GM23338 (cell line): ENCODE data around the gene GRIN1. TPM values are rescaled to one million over a fixed set of nuclear protein-coding genes. Genes with fewer than 3 reads are reported as not detected.

Source experiments
- ATAC-seq: fragments of 200-7000 bp; cut with Tn5 transposase; 3 replicates; pipeline ENCODE4 v1.9.1; 2020
- DNase-seq: peaks from one replicate; pipeline ENCODE4 v3.0.0-alpha.2; 2015; ENCODE audit warnings: low spot score
- H2AFZ ChIP-seq: fragments of 200-600 bp; sonication (generic); 2 replicates; pipeline ENCODE4 v1.8.0; 2016; ENCODE audit warnings: antibody characterized with exemption, mild to moderate bottlenecking, moderate library complexity
- H3F3A ChIP-seq: fragments of 200-600 bp; sonication (generic); replicated peaks from 2 replicates; pipeline ENCODE4 v1.8.0; 2017; ENCODE audit warnings: antibody characterized with exemption, mixed run types, low read depth
- H3K27ac ChIP-seq: fragments of 200-600 bp; sonication (generic); 2 replicates; pipeline ENCODE4 v1.6.1; 2016; ENCODE audit warnings: low read depth
- H3K27me3 ChIP-seq: fragments of 200-600 bp; sonication (generic); 2 replicates; pipeline ENCODE4 v1.8.0; 2016; ENCODE audit warnings: mild to moderate bottlenecking, mixed run types, moderate library complexity; ENCODE audit not compliant: insufficient read depth
- H3K36me3 ChIP-seq: fragments of 200-600 bp; sonication (generic); 2 replicates; pipeline ENCODE4 v1.8.0; 2016; ENCODE audit warnings: mild to moderate bottlenecking; ENCODE audit not compliant: insufficient read depth
- H3K4me1 ChIP-seq: fragments of 200-600 bp; sonication (generic); 2 replicates; pipeline ENCODE4 v1.8.0; 2016; ENCODE audit warnings: mild to moderate bottlenecking, moderate library complexity; ENCODE audit not compliant: insufficient read depth
- H3K4me2 ChIP-seq: fragments of 200-600 bp; sonication (generic); 2 replicates; pipeline ENCODE4 v1.7.1; 2017; ENCODE audit warnings: mixed run types
- H3K4me3 ChIP-seq: fragments of 200-600 bp; sonication (generic); 2 replicates; pipeline ENCODE4 v1.6.1; 2016; ENCODE audit warnings: mixed run types
- H3K79me2 ChIP-seq: fragments of 200-600 bp; sonication (generic); replicated peaks from 2 replicates; pipeline ENCODE4 v1.8.0; 2017; ENCODE audit warnings: mild to moderate bottlenecking; ENCODE audit not compliant: insufficient read depth
- H3K9me2 ChIP-seq: fragments of 200-600 bp; sonication (generic); 2 replicates; pipeline ENCODE4 v1.8.0; 2017; ENCODE audit not compliant: insufficient read depth
- H4K20me1 ChIP-seq: fragments of 200-600 bp; sonication (generic); replicated peaks from 2 replicates; pipeline ENCODE4 v1.8.0; 2017; ENCODE audit warnings: mild to moderate bottlenecking; ENCODE audit not compliant: insufficient read depth
- H3K27ac Mint-ChIP-seq: 2 replicates; pipeline ENCODE4 v1.8.0; 2020; ENCODE audit warnings: inconsistent platforms, mild to moderate bottlenecking, moderate library complexity, mixed read lengths
- H3K27me3 Mint-ChIP-seq: 3 replicates; pipeline ENCODE4 v1.8.0; 2022; ENCODE audit warnings: low read depth, mild to moderate bottlenecking, moderate library complexity, mixed read lengths, inconsistent platforms; ENCODE audit not compliant: insufficient read depth, poor library complexity
- H3K36me3 Mint-ChIP-seq: 3 replicates; pipeline ENCODE4 v1.8.0; 2021; ENCODE audit warnings: low read depth, mild to moderate bottlenecking, inconsistent platforms, moderate library complexity, mixed read lengths
- H3K4me1 Mint-ChIP-seq: 3 replicates; pipeline ENCODE4 v1.8.0; 2020; ENCODE audit warnings: mild to moderate bottlenecking, inconsistent platforms, mixed read lengths
- H3K4me3 Mint-ChIP-seq: 3 replicates; pipeline ENCODE4 v1.8.0; 2021; ENCODE audit warnings: moderate library complexity, mild to moderate bottlenecking, inconsistent platforms, mixed read lengths
- H3K9me3 Mint-ChIP-seq: 3 replicates; pipeline ENCODE4 v1.8.0; 2020; ENCODE audit warnings: moderate library complexity, mild to moderate bottlenecking, inconsistent platforms, mixed read lengths
- CREB1 ChIP-seq: fragments of 250-450 bp; sonication (Bioruptor Pico); IDR thresholded peaks from 2 replicates; pipeline ENCODE4 v1.5.0; 2020; ENCODE audit warnings: low read depth, mild to moderate bottlenecking, moderate library complexity
- EZH2 ChIP-seq: fragments of 200-600 bp; sonication (generic); IDR thresholded peaks from one replicate; pipeline ENCODE4 v1.8.0; 2017; ENCODE audit warnings: antibody characterized with exemption, mild to moderate bottlenecking, low read depth; ENCODE audit not compliant: unreplicated experiment
- EZH2phosphoT487 ChIP-seq: fragments of 200-600 bp; sonication (generic); IDR thresholded peaks from one replicate; pipeline ENCODE4 v1.8.1; 2018; ENCODE audit warnings: antibody characterized with exemption; ENCODE audit not compliant: unreplicated experiment
- JUNB ChIP-seq: IDR thresholded peaks from one replicate; pipeline ENCODE4 v1.6.1; 2016; ENCODE audit warnings: antibody characterized with exemption; ENCODE audit not compliant: unreplicated experiment
- NANOG ChIP-seq: IDR thresholded peaks from 2 replicates; pipeline ENCODE4 v1.6.1; 2016; ENCODE audit warnings: antibody characterized with exemption, borderline replicate concordance
- ZNF114 ChIP-seq: fragments of 250-450 bp; sonication (Bioruptor Pico); IDR thresholded peaks from 2 replicates; pipeline ENCODE4 v1.5.0; 2020; ENCODE audit warnings: mild to moderate bottlenecking, moderate library complexity
- polyA plus RNA-seq: library from polyadenylated mRNA; unstranded; fragments of >200 nt; fragmentation: Nextera tagmentation; extraction: Ambion mirVana; gene quantifications from 2 replicates; pipeline ENCODE4 v1.2.1, GENCODE V29; 2016
- total RNA-seq: library from RNA; depleted of rRNA; stranded (reverse); fragments of >200 nt; shearing (Covaris generic); gene quantifications from 2 replicates; pipeline ENCODE4 v1.2.3, GENCODE V29; 2014
- TF ChIP-seq, protein P1 (sequence below): fragments of 250-450 bp; sonication (Bioruptor Pico); IDR thresholded peaks from 2 replicates; pipeline ENCODE4 v1.5.0; 2020; ENCODE audit warnings: mild to moderate bottlenecking, moderate library complexity
- TF ChIP-seq, protein P2 (sequence below): IDR thresholded peaks from 2 replicates; pipeline ENCODE4 v1.6.1; 2016; ENCODE audit warnings: antibody characterized with exemption

GRIN1 gene
- total and polyA plus RNA-seq, 2 experiments from 2014 or later = 2.7 to 5.5 TPM

- TF ChIP-seq, protein P1, sequence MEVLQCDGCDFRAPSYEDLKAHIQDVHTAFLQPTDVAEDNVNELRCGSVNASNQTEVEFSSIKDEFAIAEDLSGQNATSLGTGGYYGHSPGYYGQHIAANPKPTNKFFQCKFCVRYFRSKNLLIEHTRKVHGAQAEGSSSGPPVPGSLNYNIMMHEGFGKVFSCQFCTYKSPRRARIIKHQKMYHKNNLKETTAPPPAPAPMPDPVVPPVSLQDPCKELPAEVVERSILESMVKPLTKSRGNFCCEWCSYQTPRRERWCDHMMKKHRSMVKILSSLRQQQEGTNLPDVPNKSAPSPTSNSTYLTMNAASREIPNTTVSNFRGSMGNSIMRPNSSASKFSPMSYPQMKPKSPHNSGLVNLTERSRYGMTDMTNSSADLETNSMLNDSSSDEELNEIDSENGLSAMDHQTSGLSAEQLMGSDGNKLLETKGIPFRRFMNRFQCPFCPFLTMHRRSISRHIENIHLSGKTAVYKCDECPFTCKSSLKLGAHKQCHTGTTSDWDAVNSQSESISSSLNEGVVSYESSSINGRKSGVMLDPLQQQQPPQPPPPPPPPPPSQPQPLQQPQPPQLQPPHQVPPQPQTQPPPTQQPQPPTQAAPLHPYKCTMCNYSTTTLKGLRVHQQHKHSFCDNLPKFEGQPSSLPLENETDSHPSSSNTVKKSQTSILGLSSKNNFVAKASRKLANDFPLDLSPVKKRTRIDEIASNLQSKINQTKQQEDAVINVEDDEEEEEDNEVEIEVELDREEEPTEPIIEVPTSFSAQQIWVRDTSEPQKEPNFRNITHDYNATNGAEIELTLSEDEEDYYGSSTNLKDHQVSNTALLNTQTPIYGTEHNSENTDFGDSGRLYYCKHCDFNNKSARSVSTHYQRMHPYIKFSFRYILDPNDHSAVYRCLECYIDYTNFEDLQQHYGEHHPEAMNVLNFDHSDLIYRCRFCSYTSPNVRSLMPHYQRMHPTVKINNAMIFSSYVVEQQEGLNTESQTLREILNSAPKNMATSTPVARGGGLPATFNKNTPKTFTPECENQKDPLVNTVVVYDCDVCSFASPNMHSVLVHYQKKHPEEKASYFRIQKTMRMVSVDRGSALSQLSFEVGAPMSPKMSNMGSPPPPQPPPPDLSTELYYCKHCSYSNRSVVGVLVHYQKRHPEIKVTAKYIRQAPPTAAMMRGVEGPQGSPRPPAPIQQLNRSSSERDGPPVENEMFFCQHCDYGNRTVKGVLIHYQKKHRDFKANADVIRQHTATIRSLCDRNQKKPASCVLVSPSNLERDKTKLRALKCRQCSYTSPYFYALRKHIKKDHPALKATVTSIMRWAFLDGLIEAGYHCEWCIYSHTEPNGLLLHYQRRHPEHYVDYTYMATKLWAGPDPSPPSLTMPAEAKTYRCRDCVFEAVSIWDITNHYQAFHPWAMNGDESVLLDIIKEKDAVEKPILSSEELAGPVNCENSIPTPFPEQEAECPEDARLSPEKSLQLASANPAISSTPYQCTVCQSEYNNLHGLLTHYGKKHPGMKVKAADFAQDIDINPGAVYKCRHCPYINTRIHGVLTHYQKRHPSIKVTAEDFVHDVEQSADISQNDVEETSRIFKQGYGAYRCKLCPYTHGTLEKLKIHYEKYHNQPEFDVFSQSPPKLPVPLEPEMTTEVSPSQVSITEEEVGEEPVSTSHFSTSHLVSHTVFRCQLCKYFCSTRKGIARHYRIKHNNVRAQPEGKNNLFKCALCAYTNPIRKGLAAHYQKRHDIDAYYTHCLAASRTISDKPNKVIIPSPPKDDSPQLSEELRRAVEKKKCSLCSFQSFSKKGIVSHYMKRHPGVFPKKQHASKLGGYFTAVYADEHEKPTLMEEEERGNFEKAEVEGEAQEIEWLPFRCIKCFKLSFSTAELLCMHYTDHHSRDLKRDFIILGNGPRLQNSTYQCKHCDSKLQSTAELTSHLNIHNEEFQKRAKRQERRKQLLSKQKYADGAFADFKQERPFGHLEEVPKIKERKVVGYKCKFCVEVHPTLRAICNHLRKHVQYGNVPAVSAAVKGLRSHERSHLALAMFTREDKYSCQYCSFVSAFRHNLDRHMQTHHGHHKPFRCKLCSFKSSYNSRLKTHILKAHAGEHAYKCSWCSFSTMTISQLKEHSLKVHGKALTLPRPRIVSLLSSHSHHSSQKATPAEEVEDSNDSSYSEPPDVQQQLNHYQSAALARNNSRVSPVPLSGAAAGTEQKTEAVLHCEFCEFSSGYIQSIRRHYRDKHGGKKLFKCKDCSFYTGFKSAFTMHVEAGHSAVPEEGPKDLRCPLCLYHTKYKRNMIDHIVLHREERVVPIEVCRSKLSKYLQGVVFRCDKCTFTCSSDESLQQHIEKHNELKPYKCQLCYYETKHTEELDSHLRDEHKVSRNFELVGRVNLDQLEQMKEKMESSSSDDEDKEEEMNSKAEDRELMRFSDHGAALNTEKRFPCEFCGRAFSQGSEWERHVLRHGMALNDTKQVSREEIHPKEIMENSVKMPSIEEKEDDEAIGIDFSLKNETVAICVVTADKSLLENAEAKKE (CRISPR knock-in tag) = no peak
- TF ChIP-seq ZNF114 (CRISPR knock-in tag) = no peak
- TF ChIP-seq EZH2 = no peak
- TF ChIP-seq EZH2phosphoT487 = no peak
- no peak for TF ChIP-seq CREB1 (CRISPR knock-in tag)
- TF ChIP-seq, protein P2, sequence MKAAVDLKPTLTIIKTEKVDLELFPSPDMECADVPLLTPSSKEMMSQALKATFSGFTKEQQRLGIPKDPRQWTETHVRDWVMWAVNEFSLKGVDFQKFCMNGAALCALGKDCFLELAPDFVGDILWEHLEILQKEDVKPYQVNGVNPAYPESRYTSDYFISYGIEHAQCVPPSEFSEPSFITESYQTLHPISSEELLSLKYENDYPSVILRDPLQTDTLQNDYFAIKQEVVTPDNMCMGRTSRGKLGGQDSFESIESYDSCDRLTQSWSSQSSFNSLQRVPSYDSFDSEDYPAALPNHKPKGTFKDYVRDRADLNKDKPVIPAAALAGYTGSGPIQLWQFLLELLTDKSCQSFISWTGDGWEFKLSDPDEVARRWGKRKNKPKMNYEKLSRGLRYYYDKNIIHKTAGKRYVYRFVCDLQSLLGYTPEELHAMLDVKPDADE = no peak
- no peak for TF ChIP-seq NANOG
These were observed 59.9 kb downstream of the GRIN1 start (continued) for GRCh38 chr9:137198902-137199283.

DNA sequence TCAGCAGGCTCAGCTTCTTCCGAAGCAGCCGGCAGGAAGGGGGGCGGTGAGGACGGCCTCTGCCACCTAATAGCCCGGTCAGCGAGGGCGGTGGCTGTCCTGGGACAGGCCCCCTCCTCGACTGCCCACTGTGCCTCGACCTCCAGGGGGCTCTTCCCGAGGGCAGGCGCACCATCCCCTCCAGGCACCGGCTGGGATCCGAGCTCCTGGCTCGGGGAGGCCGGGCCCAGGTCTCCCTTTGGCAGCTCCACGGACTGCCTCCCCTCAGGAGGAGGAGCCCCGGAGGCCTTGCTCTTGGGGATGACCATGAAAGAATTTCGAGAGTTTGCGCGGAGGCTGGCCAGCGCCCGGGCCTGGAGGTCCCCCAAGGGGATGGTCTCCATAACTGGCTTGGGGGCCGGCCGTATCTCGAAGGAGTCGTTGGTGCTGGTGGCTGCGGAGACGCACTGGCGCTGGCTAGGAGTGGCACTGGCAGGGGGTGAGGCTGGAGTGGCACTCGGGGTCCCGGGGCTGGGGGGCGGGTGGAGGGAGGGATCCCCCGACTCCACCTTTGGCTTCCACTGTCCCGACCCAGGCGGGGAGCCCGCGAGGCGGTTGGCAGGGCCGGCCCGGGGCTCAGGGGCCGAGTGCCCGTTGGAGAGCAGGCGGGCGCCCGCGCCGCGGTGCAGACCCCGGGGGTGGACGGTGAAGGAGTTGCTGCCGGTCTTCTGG, 60.6 kb downstream of the GRIN1 start:
- peaks cover 7% of the 10 kb centered on the region for H4K20me1 ChIP-seq
- H3K4me3 Mint-ChIP-seq = peak overlapping the region; percentile 82
- peak; percentile 47 for DNase-seq
- TF ChIP-seq CREB1 (CRISPR knock-in tag) (no peak), NANOG (no peak), JUNB (no peak)

More for the DNA sequence above, 60.6 kb downstream of the GRIN1 start:
- Histone ChIP-seq H3K27me3 (no peaks in the 10 kb centered on the region), H3K9me2 (no peaks in the 10 kb centered on the region), H3K36me3 (no peaks in the 10 kb centered on the region), H3K27ac (no peak overlapping the region), H3K4me3 (peak overlapping the region; percentile 55), H3K79me2 (peaks cover 69% of the 10 kb centered on the region), H3K4me1 (peaks cover 19% of the 10 kb centered on the region), H2AFZ (no peak overlapping the region), H3K4me2 (peak overlapping the region; percentile 87), H3F3A (peaks cover 15% of the 10 kb centered on the region; the same call in 1 of the 2 replicates)
- peaks cover 32% of the 10 kb centered on the region for H3K4me1 Mint-ChIP-seq
- no peak overlapping the region for H3K27ac Mint-ChIP-seq
- no peaks in the 10 kb centered on the region; the same call in 2 of the 3 replicates for H3K36me3 Mint-ChIP-seq
- peaks cover 8% of the 10 kb centered on the region for H3K27me3 Mint-ChIP-seq
- H3K9me3 Mint-ChIP-seq = no peaks in the 10 kb centered on the region; the same call in 2 of the 3 replicates
- ATAC-seq = no peak
